Left lung (tissue), 14 donors: Measurements from ENCODE around the gene BAG3. TPM values are rescaled to one million over a fixed set of nuclear protein-coding genes. Genes with fewer than 3 reads are reported as not detected.
A peak's percentile ranks its signal among the peaks of the same experiment; 100 is the strongest.

Experiments used
- ATAC-seq: fragments of 200-7000 bp; cut with Tn5 transposase; one replicate; pipeline ENCODE4 v1.9.1; 2020; ENCODE audit warnings: moderate library complexity
- DNase-seq, 4 donors: peaks; one replicate each; pipeline ENCODE4 v3.0.0-alpha.2; 2013 to 2020
- H3K27ac ChIP-seq, 2 donors: fragments of 200-600 bp; sonication (generic) in 1 of 2; one replicate each; pipeline versions ENCODE4 v1.5.0 to v1.8.0; 2020 to 2021
- H3K27me3 ChIP-seq, 2 donors: fragments of 200-600 bp; sonication (generic) in 1 of 2; one replicate each; pipeline versions ENCODE4 v1.5.0 to v1.8.0; 2020 to 2021
- H3K36me3 ChIP-seq, 2 donors: fragments of 200-600 bp; sonication (generic) in 1 of 2; one replicate each; pipeline versions ENCODE4 v1.5.0 to v1.8.0; 2020 to 2021
- H3K4me1 ChIP-seq, 2 donors: fragments of 200-600 bp; one replicate each; pipeline ENCODE4 v1.8.0; 2021
- H3K4me3 ChIP-seq, 2 donors: fragments of 200-600 bp; sonication (generic) in 1 of 2; one replicate each; pipeline versions ENCODE4 v1.5.0 to v1.8.0; 2020 to 2021; ENCODE audit warnings: mild to moderate bottlenecking in 1 of 2
- H3K9me3 ChIP-seq, 2 donors: fragments of 200-600 bp; sonication (generic) in 1 of 2; one replicate each; pipeline versions ENCODE4 v1.5.0 to v1.8.0; 2020 to 2021
- intact Hi-C, 2 donors: fragments of 100-400 bp; cut with DNase I; formaldehyde crosslinking; loops; one replicate each; pipeline versions ENCODE4 v1.11.2 to v1.14.2; 2022
- long read RNA-seq, 12 donors: library from polyadenylated mRNA in 2 of 12; unstranded in 2 of 12; transcript quantifications; one replicate each; pipeline ENCODE4 v2.0.0 and lab custom pipeline, GENCODE V29; 2019 to 2026
- polyA plus RNA-seq, 6 donors: library from polyadenylated mRNA; unstranded; fragments of 120-200 nt; gene quantifications; one replicate each; pipeline ENCODE4 v1.2.1, GENCODE V29; 2013; ENCODE audit not compliant: insufficient read length in 6 of 6
- total RNA-seq, 2 donors: library from RNA; stranded (reverse); fragmentation: NEBNext Ultra II Directional; extraction: Animal tissue kit (Norgen Biotek cat#: 25700); gene quantifications; one replicate each; pipeline ENCODE4 v1.2.1, GENCODE V29; 2021
- TF ChIP-seq, protein P1 (sequence below), 2 donors: fragments of 200-600 bp; sonication (generic) in 1 of 2; IDR thresholded peaks; one replicate each; pipeline versions ENCODE4 v1.5.0 to v1.8.0; 2021; ENCODE audit warnings: antibody characterized with exemption in 2 of 2
- donor health status: DM: no; HTN: yes; CAD: no.
- donor health status: DM: no; HTN: no; CAD: no.

The BAG3 gene
- total RNA-seq (10 to 100 TPM; 43.1 to 49.9 TPM), polyA plus RNA-seq (10 to 100 TPM; 15.5 to 22.6 (median 18.7) TPM)
- long read RNA-seq, donor 1, transcript BAG3-201 (4 exons, 2,571 nt) = major isoform, 9 of 14 reads
- long read RNA-seq, donor 1, partial matches to known transcripts = 5 of 14 reads
- long read RNA-seq, donor 1, other reads (novel, unspliced or antisense) = 0 of 14 reads
- long read RNA-seq, donor 2, transcript BAG3-201 (4 exons, 2,571 nt) = major isoform, 8 of 24 reads
- long read RNA-seq, donor 2, partial matches to known transcripts = 16 of 24 reads
- long read RNA-seq, donor 2, other reads (novel, unspliced or antisense) = 0 of 24 reads
- long read RNA-seq, donor 3, partial matches to known transcripts = 0 of 3 reads
- long read RNA-seq, donor 3, other reads (novel, unspliced or antisense) = 0 of 3 reads
- long read RNA-seq, donor 4, partial matches to known transcripts = 6 of 12 reads
- long read RNA-seq, donor 4, other reads (novel, unspliced or antisense) = 3 of 12 reads
- long read RNA-seq, donor 5, transcript BAG3-201 (4 exons, 2,571 nt) = major isoform, 8 of 8 reads
- long read RNA-seq, donor 5, partial matches to known transcripts = 0 of 8 reads
- long read RNA-seq, donor 5, other reads (novel, unspliced or antisense) = 0 of 8 reads
- long read RNA-seq, donor 6, partial matches to known transcripts = 0 of 2 reads
- long read RNA-seq, donor 6, other reads (novel, unspliced or antisense) = 0 of 2 reads
- long read RNA-seq, donor 7, transcript BAG3-201 (4 exons, 2,571 nt) = major isoform, 6 of 6 reads
- long read RNA-seq, donor 7, partial matches to known transcripts = 0 of 6 reads
- long read RNA-seq, donor 7, other reads (novel, unspliced or antisense) = 0 of 6 reads
- long read RNA-seq, donor 8, transcript BAG3-201 (4 exons, 2,571 nt) = major isoform, 7 of 14 reads
- long read RNA-seq, donor 8, partial matches to known transcripts = 7 of 14 reads
- long read RNA-seq, donor 8, other reads (novel, unspliced or antisense) = 0 of 14 reads
- long read RNA-seq, donor 9 = 0 reads
- long read RNA-seq, donor 10, transcript BAG3-201 (4 exons, 2,571 nt) = major isoform, 18 of 21 reads
- long read RNA-seq, donor 10, partial matches to known transcripts = 2 of 21 reads
- long read RNA-seq, donor 10, other reads (novel, unspliced or antisense) = 1 of 21 reads
- long read RNA-seq, donor 11, partial matches to known transcripts = 8 of 12 reads
- long read RNA-seq, donor 11, other reads (novel, unspliced or antisense) = 0 of 12 reads
- long read RNA-seq, donor 12, partial matches to known transcripts = 0 of 4 reads
- long read RNA-seq, donor 12, other reads (novel, unspliced or antisense) = 0 of 4 reads

DNA sequence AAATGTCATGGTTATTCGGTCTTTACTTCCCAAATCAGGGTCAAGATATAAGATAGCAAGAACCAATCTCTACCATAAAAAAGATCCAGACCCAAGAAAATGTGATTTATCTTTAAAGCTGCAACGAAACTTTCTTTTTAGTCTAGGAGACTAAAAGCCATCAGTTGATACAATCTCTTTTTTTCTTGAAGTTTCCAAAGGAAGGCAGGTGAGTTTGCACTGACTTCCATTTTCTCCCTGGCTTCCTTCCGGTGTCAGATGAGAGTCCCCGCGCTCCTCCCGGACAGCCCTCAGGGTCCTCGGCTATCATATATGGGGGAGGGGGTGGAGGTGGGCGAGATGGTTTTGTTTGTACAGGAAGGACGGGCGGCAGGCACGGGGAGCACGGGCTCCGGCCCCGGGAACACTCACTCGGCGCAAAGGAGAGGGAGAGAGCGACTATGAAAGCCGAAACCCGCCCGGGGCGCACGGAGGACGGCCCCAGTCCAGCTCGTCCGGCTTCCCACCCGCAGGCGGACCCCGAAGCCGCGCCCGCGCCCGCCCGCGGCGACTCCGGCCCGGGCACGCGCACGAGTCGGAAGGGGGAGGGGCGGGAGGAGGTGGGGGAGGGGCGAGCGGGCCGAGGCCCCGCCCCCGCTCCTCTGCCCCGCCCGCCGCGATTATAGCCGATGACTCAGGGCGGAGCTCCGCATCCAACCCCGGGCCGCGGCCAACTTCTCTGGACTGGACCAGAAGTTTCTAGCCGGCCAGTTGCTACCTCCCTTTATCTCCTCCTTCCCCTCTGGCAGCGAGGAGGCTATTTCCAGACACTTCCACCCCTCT is at the start of gene BAG3:
TSS of gene BAG3 (plus strand) at position 689 of the 822 bp plus-strand sequence. CDS start 296 bp downstream, outside the sequence.
- peaks cover 0 to 19% of the 10 kb centered on the region in 2 donors for H3K27me3 ChIP-seq

DNA sequence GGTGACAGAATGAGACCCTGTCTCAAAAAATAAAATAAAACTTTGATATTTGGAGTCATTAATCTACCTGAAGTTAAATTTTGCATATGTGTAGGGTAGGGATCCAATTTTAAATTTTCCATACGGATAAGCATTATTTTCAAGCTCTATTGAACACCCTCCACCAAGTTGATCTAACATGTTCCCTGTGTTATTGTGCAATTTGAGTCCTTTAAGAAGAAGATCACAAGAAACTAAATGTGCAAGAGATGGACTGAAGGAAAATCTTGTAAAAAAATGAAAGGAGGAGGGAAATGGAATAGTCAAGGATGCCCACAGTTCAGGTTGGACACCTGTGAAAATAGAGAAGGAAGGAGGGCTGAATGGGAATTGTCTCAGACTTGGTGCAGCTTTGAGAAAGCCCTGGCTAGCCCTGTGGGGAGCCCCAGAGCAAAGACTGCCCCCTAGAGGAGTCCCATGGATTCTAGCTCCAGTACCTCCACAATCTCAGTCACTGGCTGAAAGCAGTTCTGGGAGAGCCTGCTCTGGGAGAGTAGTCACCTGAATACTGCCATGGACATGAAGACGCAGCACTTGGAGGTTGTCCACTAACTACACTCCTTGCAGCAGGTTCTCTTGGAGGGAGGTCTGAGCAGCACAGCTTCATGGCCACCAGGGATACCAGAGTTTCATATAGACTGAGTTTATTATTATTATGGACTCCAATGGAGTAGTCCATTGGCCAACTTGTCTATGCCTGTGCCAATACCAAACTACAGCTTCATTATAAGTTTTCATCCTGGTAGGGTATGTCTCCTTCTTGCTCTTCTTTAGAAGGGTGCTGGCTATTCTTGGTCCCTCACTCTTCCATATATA is 48.7 kb upstream of the BAG3 start:
- Histone ChIP-seq H3K4me3 (no peak overlapping the region), H3K27me3 (no peaks in the 10 kb centered on the region), H3K4me1 (peaks cover 3 to 4% of the 10 kb centered on the region in 2 donors), H3K36me3 (no peaks in the 10 kb centered on the region), H3K27ac (no peak overlapping the region), H3K9me3 (no peaks in the 10 kb centered on the region)
- peak; percentile 83 for ATAC-seq
- TF ChIP-seq, protein P1, sequence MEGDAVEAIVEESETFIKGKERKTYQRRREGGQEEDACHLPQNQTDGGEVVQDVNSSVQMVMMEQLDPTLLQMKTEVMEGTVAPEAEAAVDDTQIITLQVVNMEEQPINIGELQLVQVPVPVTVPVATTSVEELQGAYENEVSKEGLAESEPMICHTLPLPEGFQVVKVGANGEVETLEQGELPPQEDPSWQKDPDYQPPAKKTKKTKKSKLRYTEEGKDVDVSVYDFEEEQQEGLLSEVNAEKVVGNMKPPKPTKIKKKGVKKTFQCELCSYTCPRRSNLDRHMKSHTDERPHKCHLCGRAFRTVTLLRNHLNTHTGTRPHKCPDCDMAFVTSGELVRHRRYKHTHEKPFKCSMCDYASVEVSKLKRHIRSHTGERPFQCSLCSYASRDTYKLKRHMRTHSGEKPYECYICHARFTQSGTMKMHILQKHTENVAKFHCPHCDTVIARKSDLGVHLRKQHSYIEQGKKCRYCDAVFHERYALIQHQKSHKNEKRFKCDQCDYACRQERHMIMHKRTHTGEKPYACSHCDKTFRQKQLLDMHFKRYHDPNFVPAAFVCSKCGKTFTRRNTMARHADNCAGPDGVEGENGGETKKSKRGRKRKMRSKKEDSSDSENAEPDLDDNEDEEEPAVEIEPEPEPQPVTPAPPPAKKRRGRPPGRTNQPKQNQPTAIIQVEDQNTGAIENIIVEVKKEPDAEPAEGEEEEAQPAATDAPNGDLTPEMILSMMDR (IDR thresholded peaks at IDR 0.05) = peak in 1 of 2 donors; percentile 47
- DNase-seq = peak in 2 of 4 donors; percentile 8 to 40
- intact Hi-C loops = no loop called here

More for the DNA sequence above, at the start of gene BAG3:
- TF ChIP-seq, protein P1 (IDR thresholded peaks at IDR 0.05) = no peak
- peak; percentile 76 to 97 (median 93) for DNase-seq
- peaks cover 26 to 38% of the 10 kb centered on the region in 2 donors for H3K4me1 ChIP-seq
- H3K4me3 ChIP-seq = peak within 1 kb of the TSS; percentile 83 to 84
- intact Hi-C loops = no loop called here
- no peaks in the 10 kb centered on the region for H3K9me3 ChIP-seq
- H3K27ac ChIP-seq = peak within 1 kb of the TSS; percentile 92 to 99
- peaks cover 0 to 3% of the 10 kb centered on the region in 2 donors for H3K36me3 ChIP-seq
- peak; percentile 90 for ATAC-seq

DNA sequence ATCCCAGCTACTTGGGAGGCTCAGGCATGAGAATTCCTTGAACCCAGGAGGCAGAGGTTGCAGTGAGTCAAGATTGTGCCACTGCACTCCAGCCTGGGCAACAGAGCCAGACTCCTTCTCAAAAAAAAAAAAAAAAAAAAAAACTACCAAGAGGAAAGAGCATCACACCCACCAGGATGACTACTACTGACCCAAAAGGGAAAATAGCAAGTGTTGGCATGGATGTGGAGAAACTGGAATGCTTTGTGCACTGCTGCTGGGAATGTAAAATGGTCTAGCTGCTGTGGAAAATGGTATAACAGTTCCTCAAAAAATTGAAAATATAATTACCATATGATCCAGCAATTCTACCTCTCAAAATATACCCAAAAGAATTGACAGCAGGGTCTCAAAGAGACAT is 46.7 kb upstream of the BAG3 start:
- H3K27ac ChIP-seq = no peak overlapping the region
- no peaks in the 10 kb centered on the region for H3K9me3 ChIP-seq
- no peak for DNase-seq
- TF ChIP-seq, protein P1 (IDR thresholded peaks at IDR 0.05) = no peak
- intact Hi-C loops = no loop called here
- H3K36me3 ChIP-seq = no peaks in the 10 kb centered on the region
- H3K4me1 ChIP-seq = no peaks in the 10 kb centered on the region
- no peaks in the 10 kb centered on the region for H3K27me3 ChIP-seq
- H3K4me3 ChIP-seq = no peak overlapping the region
- ATAC-seq = no peak
